ENCODE data around the gene DLGAP3.

The DLGAP3 gene

DNA sequence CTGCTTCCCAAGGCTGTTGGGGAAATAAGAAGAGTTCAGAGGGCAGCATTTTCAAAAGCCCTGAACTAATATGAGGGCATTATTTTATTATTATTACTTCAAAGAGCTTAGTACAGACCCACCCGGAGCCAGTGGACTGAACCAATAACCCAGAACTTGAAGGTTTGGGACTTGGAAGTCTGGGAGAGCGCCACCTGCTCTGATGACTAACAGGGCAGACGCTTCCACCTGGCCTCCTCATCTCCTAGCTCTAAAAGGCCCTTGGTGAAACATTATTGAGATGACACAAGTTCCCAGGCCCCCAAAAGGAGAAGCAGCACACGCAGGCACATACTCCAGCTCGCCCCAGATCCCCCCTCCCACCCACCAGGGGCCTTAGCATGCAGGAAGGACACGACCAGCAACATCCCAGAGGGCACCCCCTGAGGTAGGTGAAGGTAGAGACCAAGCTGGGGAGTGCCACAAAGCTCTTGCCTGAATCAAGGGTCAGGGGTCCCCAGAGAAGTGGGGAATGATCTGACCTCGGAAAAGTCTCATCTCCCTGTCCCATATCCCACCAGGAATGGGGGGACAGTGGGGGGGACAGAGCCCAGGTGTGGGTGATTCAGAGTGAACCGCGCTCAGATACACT lies 1.3 kb downstream of the DLGAP3 start:
- no peak for DNase-seq (ENCODE audit: low spot score)

GRCh38 chr1:34927316-34927715 lies 2.1 kb downstream of the DLGAP3 start:
- DNase-seq (ENCODE audit: low spot score) = no peak

DNA sequence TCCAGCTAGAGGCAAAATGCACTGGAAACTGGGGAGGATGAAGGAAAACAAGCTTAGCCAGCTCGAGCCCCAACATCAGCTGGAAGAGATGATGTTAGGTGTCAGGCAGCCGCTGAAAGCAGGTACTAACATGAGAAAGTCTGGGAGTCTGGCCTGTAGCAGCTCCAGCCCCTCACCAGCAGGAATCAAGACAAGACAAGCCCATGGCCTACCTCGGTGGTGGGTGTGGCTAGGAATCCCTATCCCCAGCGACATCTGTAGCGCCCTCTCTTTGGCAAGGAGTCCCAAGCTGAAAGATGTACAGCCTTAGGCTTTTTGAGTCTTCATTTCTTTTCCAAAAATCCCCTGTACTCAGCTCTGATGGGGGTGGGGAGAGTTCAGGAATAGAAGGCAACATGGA lies 2.6 kb downstream of the DLGAP3 start:
- no peak for DNase-seq (ENCODE audit: low spot score)

DNA sequence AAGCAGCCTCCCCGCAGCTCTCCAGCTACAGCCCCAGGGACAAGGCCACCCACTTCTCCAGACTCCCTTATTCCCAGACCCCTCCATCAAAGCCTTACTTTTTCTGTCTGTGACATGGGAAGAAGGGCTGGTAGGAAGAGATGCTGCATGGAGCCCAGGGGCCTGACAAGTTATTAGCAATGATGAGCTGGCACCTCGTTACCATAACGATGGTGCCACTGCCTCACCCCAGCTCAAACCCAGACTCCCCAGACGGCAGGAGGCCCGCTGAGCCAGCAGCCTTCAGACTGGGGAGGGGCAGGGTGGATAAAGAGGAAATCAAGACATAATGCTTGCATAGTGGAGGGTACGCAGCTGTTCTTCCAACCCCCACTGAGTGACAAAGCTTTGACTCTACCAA lies 3.3 kb downstream of the DLGAP3 start:
- DNase-seq (ENCODE audit: low spot score) = no peak

GRCh38 chr1:34925730-34926129 lies 3.7 kb downstream of the DLGAP3 start:
- no peak for DNase-seq (ENCODE audit: low spot score)

GRCh38 chr1:34924759-34925555 lies 4.5 kb downstream of the DLGAP3 start:
- peak; percentile 94 for DNase-seq (ENCODE audit: low spot score)

DNA sequence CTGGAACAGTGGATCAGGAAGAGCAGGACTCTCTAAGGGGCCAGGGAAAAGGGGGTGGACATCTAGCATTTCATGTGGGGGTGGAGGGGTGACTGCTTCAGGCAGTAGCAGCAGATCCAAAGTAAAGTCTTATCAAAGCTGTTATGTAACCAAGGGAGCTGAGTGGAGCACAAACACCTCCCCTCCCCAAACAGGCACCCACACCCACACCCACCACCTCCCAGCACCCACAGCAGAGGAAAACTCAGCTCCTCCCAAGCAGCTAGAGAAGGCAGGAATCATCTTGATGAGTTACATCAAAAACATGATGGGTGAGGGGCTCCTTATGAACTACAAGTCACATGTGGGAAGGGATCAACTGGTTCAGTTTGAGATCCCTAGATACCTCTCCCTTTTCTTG lies 6.0 kb downstream of the DLGAP3 start:
- no peak for DNase-seq (ENCODE audit: low spot score)

DNA sequence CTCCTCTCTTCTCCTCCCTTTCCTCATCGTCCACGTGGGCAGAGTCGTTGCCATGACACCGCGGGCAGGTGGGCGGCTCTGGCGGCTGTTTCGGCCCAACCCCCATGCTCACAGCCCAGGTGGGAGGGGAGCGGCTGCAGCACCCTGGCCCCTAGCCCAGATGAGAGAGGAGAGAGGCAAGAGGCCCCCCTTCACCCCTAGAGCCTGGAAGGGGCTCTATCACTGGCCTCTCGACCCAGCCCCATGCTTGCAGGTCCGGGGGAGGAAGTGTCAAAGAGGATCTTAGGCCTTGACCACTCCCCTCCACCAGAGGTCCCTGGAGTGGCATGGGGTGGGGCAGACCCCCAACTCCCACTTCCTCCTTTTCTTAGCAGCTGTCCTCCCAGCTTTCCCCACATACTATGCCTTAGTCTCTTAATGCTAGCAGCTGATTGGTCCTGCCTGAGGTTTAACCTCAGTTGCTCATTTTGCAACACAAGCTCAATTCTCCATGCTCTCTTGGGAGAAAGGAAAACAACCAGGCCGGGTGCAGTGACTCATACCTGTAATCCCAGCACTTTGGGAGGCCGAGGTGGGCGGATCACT lies 10.4 kb downstream of the DLGAP3 start:
- no peak for DNase-seq (ENCODE audit: low spot score)

DNA sequence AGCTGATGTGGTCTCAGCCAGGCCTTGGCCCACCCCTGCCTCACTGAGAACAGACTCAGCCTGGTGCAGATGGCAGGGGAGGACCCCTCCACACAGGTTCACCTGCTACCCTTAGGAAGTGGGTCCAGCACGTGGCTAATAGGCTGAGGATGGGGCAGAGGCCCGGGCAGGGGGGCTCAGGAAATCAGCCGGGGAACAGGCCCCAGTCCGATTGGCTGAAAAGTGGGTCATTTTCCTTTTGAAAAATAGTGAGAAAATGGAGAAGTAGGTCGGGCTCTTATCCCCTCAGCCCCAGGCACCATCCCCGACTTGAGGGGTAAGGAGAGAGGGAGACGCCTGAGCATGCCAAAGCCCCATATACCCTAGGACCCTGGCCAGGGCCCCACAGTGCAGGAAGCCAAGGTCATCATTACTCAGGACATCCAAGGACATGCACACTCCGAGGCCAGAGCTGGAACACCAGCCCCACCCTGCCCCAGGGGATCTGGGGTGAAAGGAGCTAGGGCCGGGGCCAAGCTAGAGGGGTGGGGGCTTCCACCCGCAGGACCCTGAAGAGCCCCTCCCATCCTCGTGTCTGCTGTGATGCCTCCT lies 11.0 kb downstream of the DLGAP3 start:
- DNase-seq (ENCODE audit: low spot score) = no peak

GRCh38 chr1:34917017-34917416 lies 12.4 kb downstream of the DLGAP3 start:
- no peak for DNase-seq (ENCODE audit: low spot score)

DNA sequence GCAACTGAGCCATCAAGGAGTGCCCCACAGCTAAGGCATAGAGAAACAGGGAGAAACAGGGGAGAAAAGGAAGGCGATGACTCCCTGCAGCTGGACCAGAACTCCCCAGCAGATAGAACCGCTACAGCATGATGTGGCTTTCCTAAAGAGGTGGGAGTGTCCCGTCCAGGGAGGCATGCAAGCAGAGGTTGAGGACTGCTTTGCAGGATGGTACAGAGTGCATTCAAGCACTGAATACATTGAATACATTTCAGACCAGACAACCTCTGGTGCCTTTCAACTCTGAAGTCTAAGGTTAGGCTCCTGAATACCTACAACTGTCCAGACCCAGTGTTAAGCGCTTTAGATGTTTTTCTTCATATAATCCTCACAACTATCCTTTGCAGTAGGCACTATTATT lies 13.3 kb downstream of the DLGAP3 start:
- DNase-seq (ENCODE audit: low spot score) = no peak

DNA sequence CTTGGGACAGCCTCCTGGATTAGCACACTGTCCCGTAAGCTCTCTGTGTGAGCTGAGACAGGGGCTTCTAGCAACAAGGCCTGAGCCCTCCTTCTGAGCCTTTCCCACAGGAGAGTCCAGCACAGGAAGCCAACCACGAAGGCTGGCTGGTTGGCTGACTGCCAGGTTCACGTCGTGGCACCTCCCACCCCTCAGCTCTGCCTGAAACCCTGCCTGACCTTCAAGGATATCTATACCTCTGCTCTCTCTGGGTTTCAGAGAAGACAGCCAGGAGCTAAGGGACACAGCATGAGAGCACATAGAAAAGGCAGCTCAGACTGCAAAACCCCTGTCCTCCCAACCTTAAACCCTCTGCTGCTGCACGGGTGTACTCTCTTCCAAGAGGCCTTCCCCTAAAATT lies 13.9 kb downstream of the DLGAP3 start:
- DNase-seq (ENCODE audit: low spot score) = no peak

DNA sequence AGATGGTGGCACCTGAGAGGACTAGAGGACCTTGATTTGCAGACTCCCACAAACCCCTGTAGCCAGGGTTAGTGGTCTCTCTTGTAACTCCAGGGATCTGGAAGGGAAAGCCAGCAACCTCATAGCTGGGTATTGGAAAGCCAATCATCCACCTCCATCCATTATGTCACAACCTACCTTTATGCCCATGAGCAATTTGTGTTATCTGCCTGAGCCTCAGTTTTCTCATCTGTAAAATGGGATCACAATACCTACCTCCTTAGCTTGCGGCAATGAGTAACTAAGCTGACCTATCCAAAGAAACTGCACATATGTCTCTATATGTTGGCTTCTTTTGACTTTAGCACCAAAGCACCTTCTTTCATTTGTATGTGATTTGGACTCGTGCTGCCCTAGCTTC lies 14.5 kb downstream of the DLGAP3 start:
- DNase-seq (ENCODE audit: low spot score) = no peak

- DNase-seq (ENCODE audit: low spot score) = no peak
Observed at GRCh38 chr1:34911465-34911864, 18.0 kb downstream of the DLGAP3 start.

DNA sequence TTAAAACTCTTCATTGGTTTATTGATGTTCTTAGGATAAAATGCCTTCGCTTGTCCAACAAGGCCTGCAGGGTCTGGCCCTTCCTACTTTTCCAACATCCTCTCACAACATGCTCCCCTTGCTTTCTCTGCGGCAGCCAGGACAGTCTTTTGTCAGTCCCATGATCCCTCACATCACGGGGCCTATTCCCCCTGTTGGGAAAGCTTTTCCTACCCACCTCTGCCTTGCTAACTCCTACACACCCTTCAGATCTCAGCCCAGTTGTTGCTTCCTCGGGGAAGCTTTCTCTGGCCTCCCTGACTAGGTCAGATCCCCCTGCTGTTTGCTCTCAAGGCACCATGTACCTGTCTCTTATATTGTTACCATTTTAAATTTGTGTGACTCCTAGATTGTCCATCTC lies 19.0 kb downstream of the DLGAP3 start:
- no peak for DNase-seq (ENCODE audit: low spot score)

- no peak for DNase-seq (ENCODE audit: low spot score)
Observed at GRCh38 chr1:34908369-34908768, 21.1 kb downstream of the DLGAP3 start.

GRCh38 chr1:34907487-34908090 lies 21.9 kb downstream of the DLGAP3 start:
- no peak for DNase-seq (ENCODE audit: low spot score)

DNA sequence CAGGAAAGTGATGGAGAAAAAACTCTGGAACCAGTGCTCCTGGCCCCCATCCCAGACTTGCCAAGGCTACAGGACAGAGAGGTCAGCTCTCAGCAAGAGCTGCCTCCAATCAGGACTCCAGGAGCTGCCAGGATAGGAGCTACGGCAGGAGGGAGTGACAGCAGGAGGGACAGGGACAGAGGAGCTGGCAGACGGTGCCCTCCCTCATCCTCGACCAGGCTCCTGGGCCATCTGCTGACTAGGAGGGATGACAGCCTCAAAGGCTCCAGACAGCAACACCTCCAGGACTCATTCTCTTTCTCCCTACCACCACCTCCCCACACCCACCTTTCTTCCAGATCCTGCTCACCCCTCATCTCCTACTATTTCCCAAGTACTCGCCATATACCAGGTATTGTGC lies 22.7 kb downstream of the DLGAP3 start:
- DNase-seq (ENCODE audit: low spot score) = no peak

DNA sequence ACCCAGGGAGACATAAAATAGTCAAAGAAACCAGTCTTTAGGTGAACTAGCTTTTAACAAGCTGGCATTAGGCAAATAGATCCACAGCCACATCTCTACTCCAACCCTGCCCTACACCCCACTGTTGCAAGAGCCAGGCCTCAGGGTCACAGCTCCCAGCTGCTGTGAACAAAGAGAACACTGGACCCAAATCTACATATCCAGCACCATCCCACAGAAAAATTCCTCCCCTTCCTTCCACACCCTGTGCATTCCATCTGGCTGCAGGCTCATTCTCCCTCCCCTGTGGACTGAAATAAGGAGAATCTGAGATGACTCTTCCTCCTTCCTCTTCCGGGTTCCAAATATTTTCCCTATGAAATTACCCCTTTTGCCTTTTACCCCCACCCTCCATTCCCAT lies 23.2 kb downstream of the DLGAP3 start:
- DNase-seq (ENCODE audit: low spot score) = no peak

GRCh38 chr1:34905098-34905459 lies 24.4 kb downstream of the DLGAP3 start:
- DNase-seq (ENCODE audit: low spot score) = no peak

DNA sequence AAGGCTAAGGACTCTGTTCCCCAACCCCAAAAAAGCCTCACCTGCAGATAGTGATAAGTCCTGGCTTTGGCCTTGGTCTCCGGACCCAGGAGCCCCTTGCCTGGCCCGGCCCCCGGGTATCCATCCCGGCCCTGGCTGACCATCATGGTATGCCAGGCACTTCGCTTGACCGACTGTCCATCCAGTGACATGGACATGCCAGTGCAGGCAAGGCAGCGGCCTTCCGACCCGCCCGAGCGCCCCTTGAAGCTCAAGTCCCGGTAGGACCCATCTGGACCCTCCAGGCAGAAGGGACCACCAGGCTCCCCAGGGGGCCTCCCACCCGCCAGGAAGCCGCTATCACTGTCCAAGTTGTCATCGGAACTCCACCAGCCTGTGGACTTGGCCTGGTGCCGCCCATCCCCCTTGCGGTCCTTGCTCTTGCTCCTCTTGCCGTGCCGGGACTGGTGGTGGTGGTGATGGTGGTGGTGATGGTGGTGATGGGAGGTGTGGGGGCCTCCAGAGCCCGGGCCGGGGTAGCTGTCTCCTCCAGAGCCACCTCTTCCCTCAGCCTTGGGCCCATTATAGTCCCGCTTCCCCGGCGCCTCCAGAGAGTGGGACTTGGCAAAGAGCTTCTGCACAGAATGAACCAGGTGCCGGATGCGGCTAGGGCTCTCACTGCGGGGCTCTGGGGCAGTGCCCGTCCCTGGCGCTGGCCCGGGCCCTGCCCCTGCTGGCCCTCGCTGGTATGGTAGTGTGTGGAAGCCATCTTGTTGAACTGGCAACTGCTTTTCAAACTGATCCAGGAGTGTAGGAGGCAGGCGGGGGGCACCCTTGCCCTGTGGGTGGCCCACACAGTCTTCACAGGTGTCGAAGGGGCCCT lies 25.0 kb downstream of the DLGAP3 start:
- DNase-seq (ENCODE audit: low spot score) = no peak

- DNase-seq (ENCODE audit: low spot score) = no peak
Observed at GRCh38 chr1:34901919-34902318, 27.5 kb downstream of the DLGAP3 start.
